ENCODE measurements around the gene TTC21A.
A peak's percentile ranks its signal among the peaks of the same experiment; 100 is the strongest.

TTC21A gene

GRCh38 chr3:39177708-39178332 lies 70.3 kb downstream of the TTC21A start:
- DNase-seq (ENCODE audit: low spot score): peak; percentile 67

- DNase-seq (ENCODE audit: low spot score): no peak
Observed at GRCh38 chr3:39178553-39178952, 71.1 kb downstream of the TTC21A start.

GRCh38 chr3:39180183-39180545 lies 72.7 kb downstream of the TTC21A start:
- DNase-seq (ENCODE audit: low spot score): no peak

- DNase-seq (ENCODE audit: low spot score): peak; percentile 95
Observed at GRCh38 chr3:39180546-39181346, 73.3 kb downstream of the TTC21A start.

- peak; percentile 60 for DNase-seq (ENCODE audit: low spot score)
Observed at GRCh38 chr3:39181408-39182335, 74.2 kb downstream of the TTC21A start.

- peak; percentile 47 for DNase-seq (ENCODE audit: low spot score)
Observed at GRCh38 chr3:39183211-39184080, 76.0 kb downstream of the TTC21A start.

- no peak for DNase-seq (ENCODE audit: low spot score)
Observed at GRCh38 chr3:39184081-39184967, 76.8 kb downstream of the TTC21A start.

GRCh38 chr3:39184968-39185285 lies 77.4 kb downstream of the TTC21A start:
- no peak for DNase-seq (ENCODE audit: low spot score)

GRCh38 chr3:39185326-39185958 lies 78.0 kb downstream of the TTC21A start:
- no peak for DNase-seq (ENCODE audit: low spot score)

GRCh38 chr3:39185959-39186691 lies 78.6 kb downstream of the TTC21A start:
- no peak for DNase-seq (ENCODE audit: low spot score)

- no peak for DNase-seq (ENCODE audit: low spot score)
Observed at GRCh38 chr3:39186692-39187151, 79.2 kb downstream of the TTC21A start.

GRCh38 chr3:39187372-39188155 lies 80.1 kb downstream of the TTC21A start:
- DNase-seq (ENCODE audit: low spot score): no peak

All from NAMALWA (cell line).